ENCODE results near the gene MKRN2. TPM values are rescaled to one million over a fixed set of nuclear protein-coding genes. Genes with fewer than 3 reads are reported as not detected.

Gene MKRN2
- total and polyA plus RNA-seq, 9 of the 15 experiments (the other 6 are each of a cell fraction or from before 2014, with no cell fraction given), result 29.4 to 63.2 (median 42.9) TPM

DNA sequence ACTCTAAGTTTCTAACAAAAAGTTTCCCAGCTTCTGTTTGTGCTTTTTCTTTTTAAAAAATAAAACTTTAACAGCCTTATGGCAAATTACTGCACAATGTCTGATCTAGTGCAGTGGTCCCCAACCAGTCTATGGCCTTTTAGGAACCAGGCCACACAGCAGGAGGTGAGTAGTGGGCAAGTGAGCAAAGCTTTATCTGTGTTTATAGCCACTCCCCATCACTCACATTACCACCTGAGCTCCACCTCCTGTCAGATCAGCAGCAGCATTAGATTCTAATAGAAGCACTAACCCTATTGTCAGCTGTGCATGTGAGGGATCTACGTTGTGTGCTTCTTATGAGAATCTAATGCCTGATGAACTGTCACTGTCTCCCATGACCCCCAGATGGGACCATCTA, 5.6 kb downstream of the MKRN2 start:
- TF ChIP-seq CBFA2T3 (IDR thresholded peaks at IDR 0.05) (no peak), DNMT1 (IDR thresholded peaks at IDR 0.05) (no peak)
- TF ChIP-seq, protein P1, sequence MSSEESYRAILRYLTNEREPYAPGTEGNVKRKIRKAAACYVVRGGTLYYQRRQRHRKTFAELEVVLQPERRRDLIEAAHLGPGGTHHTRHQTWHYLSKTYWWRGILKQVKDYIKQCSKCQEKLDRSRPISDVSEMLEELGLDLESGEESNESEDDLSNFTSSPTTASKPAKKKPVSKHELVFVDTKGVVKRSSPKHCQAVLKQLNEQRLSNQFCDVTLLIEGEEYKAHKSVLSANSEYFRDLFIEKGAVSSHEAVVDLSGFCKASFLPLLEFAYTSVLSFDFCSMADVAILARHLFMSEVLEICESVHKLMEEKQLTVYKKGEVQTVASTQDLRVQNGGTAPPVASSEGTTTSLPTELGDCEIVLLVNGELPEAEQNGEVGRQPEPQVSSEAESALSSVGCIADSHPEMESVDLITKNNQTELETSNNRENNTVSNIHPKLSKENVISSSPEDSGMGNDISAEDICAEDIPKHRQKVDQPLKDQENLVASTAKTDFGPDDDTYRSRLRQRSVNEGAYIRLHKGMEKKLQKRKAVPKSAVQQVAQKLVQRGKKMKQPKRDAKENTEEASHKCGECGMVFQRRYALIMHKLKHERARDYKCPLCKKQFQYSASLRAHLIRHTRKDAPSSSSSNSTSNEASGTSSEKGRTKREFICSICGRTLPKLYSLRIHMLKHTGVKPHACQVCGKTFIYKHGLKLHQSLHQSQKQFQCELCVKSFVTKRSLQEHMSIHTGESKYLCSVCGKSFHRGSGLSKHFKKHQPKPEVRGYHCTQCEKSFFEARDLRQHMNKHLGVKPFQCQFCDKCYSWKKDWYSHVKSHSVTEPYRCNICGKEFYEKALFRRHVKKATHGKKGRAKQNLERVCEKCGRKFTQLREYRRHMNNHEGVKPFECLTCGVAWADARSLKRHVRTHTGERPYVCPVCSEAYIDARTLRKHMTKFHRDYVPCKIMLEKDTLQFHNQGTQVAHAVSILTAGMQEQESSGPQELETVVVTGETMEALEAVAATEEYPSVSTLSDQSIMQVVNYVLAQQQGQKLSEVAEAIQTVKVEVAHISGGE (CRISPR knock-in tag; IDR thresholded peaks at IDR 0.05), result 0 out of 6 replicates have a peak, but pooled peaks of 1 of the 3 experiments have one; percentile 7
- in situ Hi-C loops (cut with MboI) (no loop called here), intact Hi-C loops (cut with micrococcal nuclease) (no loop called here)
- no peaks in the 10 kb centered on the region for H3K27me3 ChIP-seq (ENCODE audit: control insufficient read depth in 2 of 2, insufficient read depth in 2 of 2, low read length in 2 of 2)
- H3K36me3 ChIP-seq (ENCODE audit: control insufficient read depth, insufficient read depth, low read length), result peaks cover 8% of the 10 kb centered on the region; the same call in 2 of the 3 replicates
- H3K27ac ChIP-seq (ENCODE audit: extremely low read depth, low read depth, low read length), result no peak overlapping the region
- no peak overlapping the region for H3K4me3 ChIP-seq
- ChIA-PET POLR2A (interaction anchor here (1.0 to 1.6 kb wide), 3 partner anchors 11 to 258 kb away, joined by 3 read pairs; no protein-coding TSS in a partner anchor), CTCF (ENCODE audit: low intra/inter-chr PET ratio) (no interaction called here)
- peaks cover 49% of the 10 kb centered on the region for H4K20me1 ChIP-seq (replicated peaks; ENCODE audit: control insufficient read depth, insufficient read depth, low read length)
- peaks cover 4% of the 10 kb centered on the region; the same call in 1 of the 2 replicates for H3K9me3 ChIP-seq (replicated peaks; ENCODE audit: control insufficient read depth, insufficient read depth, low read depth, low read length)
- H3K4me1 ChIP-seq (replicated peaks in 1 of 2; ENCODE audit: control insufficient read depth in 2 of 2, insufficient read depth in 2 of 2, low read length in 2 of 2), result peaks cover 0 to 21% of the 10 kb centered on the region in 2 experiments; a peak in 4 of 5 replicates
- no peak for ATAC-seq
- FAIRE-seq, result no peak
- peaks cover 7% of the 10 kb centered on the region for H3K9me1 ChIP-seq (ENCODE audit: control insufficient read depth, insufficient read depth, low read length)
- 50% methylated on average over 1 of the region's 1 CpG for WGBS (ENCODE audit: insufficient coverage, low coverage, missing lambda C conversion rate)
- H3K4me2 ChIP-seq (ENCODE audit: insufficient read depth, low read length), result no peak overlapping the region
- H2AFZ ChIP-seq (ENCODE audit: low read depth, low read length), result no peak overlapping the region
- no peak overlapping the region for H3K9ac ChIP-seq (ENCODE audit: insufficient read depth in 1 of 2, low read depth in 2 of 2, low read length in 2 of 2)
- no peak for DNase-seq (ENCODE audit: extremely low read depth in 1 of 4, low spot score in 3 of 4)
- peaks cover 95% of the 10 kb centered on the region for H3K79me2 ChIP-seq (ENCODE audit: control insufficient read depth, insufficient read depth, low read length)
- no TSS peak for BruUV-seq (replicated peaks)
